ENCODE measurements around the gene ZSCAN1.

The ZSCAN1 gene

DNA sequence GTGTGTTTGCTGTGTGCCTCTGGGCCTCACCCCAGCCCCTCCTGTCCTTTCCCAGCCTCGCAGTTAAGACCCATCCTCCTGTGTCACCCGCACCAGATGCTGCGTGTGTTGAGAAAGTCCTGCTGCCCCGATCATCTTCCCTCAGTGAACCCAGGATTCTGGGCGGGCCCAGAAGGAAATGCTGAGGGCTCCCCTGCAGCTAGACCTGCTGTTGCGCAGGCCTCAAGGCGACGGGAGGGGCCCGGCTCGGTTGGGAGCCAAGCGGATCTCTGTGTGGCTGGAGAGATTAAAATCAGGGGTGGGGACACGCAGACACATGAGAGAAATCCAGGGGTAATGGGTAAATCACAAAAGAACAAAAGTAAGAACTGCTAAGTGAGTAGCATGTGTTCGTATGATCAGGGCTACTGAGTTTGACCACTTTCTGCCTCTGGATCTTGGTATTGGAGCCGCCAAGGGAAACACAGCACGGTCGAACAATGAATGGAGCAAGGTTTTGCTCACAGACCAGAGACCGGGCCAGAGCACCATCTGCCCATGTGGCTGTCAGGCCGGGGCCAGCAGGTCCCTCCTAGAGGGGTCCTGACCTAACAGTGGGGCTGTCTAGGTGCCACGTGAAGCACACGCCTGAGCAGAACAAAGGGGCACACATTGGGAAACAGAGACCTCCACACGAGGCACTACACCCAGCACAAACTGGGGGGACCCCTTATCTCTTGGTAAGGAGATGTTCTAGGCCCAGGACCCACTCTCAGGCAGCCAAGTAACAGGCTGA lies 7.1 kb downstream of the ZSCAN1 start:
- no peak for DNase-seq (ENCODE audit: low read depth, low spot score)

DNA sequence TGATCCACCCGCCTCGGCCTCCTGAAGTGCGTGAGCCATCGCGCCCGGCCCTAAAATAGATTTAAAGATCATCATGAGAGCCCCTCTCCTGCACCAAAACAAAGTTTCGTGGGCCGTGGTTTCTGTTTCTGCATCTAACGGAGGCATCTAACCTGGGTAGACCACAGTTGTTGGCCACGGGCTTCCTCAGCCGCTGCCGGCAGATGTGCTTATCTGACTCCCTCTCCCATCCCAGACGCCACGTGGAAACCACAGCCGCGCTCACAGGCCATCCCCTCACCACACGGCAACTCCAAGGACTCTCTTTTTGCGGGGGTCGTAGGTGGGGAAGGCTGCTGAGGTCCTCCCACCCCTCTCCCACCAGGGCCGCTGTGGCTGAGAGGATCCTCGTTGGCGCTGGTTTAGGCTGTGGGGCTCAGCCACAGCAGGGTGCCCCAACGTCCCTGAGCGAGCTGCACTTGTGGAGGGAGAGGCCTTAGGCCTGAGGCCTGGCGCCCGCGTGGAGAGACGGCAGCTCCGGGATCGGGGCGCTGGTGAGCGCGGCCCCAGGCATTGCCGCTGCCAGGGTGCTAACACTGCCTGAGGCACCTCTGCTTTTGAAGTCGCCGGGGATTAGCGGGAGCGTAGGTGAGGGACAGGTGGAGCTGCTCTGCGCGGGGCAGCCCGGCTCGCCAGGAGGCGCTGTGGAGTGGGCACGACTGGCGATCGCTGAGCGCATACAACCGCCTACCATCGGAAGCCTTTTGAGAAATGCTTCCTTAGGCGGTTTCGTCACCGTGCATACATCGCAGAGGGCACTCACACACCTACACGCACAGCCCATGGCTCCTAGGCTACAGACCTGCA lies 8.9 kb downstream of the ZSCAN1 start:
- DNase-seq (ENCODE audit: low read depth, low spot score): no peak

DNA sequence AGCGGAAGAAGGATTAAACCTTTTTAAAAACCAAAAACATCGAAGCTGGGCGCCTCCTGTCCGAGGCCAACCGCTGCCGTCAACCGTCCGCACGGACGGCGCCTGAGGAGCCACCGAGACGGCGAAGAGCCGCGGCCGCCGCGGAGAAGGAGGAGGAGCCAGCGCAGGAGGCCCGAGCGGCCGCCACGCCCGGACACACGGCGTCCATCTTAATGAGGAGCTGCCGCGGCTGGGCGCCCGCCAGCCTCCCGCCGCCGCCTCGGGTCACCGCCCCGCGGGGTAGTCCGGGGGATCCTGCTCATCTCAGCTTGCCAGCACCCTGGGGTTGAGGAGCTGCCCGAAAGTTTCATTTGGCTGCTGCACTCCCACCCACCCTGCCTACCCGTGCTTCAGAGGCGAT lies 10.6 kb downstream of the ZSCAN1 start:
- DNase-seq (ENCODE audit: low read depth, low spot score): no peak

DNA sequence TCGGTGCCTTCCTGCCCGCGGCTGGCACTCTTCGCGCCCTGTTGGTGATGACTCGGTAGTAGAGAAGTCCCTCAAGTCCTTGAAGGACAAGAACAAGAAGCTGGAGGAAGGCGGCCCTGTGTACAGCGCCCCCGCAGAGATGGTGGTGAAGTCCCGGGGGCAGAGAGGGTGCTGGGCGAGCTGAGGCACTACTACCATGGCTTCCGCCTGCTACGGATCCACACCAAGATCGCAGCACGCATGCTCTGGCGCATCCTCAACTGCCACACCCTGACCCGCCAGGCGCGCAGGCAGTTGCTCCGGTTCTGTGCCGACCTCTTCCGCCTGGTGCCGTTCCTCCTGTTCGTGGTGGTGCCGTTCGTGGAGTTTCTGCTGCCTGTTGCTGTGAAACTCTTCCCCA lies 11.1 kb downstream of the ZSCAN1 start:
- no peak for DNase-seq (ENCODE audit: low read depth, low spot score)

DNA sequence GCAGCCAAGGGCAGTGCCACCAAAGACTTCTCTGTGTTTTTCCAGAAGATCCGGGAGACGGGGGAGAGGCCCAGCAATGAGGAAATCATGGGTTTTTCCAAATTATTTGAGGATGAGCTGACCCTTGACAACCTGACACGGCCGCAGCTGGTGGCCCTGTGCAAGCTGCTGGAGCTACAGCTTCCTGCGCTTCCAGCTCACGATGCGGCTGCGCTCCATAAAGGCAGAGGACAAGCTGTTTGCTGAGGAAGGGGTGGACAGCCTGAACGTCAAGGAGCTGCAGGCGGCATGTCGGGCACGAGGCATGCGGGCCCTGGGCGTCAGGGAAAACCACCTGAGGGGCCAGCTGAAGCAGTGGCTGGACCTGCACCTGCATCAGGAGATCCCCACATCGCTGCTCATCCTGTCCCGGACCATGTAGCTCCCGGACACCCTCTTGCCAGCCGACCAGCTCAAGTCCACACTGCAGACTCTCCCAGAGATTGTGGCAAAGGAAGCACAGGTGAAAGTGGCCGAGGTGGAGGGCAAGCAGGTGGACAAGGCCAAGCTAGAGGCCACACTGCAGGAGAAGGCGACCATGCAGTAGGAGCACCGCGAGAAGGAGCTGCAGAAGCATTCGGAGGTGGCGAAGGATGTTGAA lies 11.7 kb downstream of the ZSCAN1 start:
- no peak for DNase-seq (ENCODE audit: low read depth, low spot score)

DNA sequence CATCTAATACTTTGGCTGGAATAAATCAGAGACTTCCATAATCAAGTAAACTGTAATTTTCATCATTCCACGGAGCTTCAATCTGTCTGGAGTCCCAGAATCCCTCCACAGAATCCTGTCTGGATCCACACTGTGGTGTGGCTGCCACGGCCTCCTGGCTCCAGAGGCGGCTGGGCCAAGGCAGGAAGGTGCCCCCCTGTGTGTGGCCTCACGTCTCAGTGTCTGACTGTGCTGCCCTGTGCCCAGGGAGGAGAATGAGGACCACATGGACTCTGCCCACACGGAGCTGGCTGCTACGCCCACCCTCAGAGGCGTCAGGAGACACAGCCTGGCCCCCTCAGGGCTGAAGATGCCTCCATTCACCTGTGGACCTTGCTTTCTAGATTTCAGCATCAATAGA lies 13.0 kb downstream of the ZSCAN1 start:
- DNase-seq (ENCODE audit: low read depth, low spot score): no peak

DNA sequence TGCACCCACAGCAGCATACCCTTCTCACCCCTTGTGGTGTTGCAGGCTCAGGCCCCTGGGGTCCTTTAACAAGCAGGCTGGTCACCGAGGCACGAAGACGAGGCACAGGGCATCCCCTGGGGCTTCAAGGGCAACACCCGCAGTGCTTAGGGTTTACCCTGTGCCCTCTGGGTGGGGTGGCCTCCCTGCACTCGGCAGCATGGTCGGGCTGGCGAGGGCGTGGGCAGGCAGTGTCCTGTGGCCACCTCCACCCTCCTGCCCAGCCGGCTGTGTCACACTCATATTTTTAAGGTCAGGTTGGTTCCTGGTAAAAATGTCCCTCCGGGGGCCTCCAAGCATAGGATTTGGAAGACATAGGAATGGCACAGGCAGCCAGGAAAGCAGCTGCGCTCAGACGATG lies 13.8 kb downstream of the ZSCAN1 start:
- no peak for DNase-seq (ENCODE audit: low read depth, low spot score)

DNA sequence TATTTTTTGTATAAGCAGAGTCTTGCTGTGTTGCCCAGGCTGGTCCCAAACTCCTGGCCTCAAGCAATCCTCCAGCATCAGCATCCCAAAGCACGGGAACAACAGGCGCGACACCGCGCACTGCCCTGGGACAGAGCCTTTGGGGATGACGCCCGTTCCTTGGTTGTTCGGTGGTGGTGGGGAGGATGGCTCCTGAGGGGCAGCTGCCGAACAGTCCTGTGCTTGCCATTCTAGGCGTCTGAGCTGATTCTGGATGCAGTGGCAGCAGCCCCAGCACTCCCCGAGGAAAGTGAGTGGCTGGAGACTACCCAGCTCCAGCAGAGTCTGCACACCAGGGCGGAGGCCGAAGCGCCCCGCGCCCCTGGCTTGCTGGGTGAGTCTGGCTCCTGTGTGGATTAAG lies 18.4 kb downstream of the ZSCAN1 start:
- no peak for DNase-seq (ENCODE audit: low read depth, low spot score)

DNA sequence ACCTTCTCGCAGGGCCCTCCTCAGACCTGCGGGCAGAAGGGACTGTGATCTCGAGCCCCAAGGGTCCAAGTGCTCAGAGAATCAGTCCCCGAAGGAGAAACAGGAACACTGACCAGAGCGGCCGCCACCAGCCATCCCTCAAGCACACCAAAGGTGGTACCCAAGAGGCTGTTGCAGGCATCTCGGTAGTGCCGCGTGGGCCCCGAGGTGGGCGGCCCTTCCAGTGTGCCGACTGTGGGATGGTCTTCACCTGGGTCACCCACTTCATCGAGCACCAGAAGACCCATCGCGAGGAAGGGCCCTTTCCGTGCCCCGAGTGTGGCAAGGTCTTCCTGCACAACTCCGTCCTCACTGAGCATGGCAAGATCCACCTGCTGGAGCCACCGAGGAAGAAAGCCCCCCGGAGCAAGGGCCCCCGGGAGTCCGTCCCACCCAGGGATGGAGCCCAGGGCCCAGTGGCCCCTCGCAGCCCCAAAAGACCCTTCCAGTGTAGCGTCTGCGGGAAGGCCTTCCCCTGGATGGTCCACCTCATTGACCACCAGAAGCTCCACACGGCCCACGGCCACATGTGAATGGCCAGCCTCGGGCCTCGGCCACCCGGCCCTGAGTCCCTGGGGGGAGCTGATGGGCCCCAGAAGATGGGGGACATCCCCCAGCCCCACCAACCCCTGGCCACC lies 19.8 kb downstream of the ZSCAN1 start:
- no peak for DNase-seq (ENCODE audit: low read depth, low spot score)

DNA sequence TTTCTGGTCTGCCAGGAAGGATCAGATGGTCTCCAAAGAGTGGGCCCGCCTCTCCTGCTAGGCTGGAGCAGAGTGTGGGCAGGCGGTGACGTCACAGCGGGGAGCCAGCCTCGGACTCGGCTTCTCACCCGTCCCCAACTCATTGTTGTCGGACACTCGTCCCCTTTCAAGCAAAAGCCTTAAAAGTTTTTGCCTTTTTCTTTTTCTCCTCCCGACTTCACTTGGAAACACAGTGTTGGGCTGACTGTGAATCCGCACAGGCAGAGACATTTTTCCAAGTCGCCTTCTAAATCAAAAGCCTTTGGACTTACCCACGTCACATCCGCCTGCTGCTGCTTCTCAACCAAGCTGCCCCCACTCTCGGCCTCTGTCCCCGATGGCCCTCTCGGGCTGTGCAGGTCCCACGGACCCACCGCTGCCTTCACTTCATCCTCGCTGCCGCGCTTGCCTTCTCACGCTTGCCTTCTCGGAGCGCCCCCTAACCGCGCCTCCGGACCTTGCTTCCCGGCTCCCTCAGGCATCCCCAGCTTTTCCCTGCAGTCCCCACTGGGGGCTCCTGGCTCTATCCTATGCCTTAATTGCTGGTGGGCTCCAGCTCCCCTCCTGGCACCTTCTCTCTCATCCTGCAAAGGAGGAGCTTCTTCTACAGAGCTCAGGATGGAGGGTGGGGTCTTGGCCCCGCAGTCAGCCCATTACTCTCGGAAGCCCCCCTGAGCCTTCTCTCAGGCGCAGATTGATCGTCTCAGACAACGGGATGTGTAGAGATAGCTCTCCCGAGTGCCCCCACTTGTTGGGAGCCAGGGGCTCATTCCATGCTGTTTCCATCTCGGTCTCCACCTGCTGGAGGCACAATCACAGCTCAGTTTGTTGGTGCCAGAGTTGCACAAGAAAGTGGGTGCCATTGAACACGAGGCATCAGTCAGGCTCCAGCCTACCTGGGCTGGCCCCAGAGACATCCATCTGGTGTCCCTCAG lies 21.4 kb downstream of the ZSCAN1 start:
- peak; percentile 40 for DNase-seq (ENCODE audit: low read depth, low spot score)

DNA sequence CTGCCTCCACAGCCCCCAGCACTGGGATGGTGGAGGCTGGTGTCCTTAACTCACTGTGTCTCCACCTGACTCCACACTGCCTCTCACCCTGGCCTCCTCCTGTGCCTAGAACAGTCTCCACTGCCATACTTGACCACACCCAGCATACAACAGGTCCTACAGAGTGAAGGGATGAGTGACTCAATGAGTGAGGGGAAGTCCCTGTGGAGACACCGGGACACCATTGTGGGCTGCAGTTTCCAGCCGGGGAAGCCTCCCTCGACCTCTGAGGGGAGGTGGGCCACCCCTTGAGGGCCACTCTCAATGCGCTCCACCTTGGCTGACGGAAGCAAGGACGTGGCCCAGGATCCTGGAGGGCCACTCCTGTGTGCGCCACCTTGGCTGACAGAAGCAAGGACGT lies 22.4 kb downstream of the ZSCAN1 start:
- DNase-seq (ENCODE audit: low read depth, low spot score): no peak

DNA sequence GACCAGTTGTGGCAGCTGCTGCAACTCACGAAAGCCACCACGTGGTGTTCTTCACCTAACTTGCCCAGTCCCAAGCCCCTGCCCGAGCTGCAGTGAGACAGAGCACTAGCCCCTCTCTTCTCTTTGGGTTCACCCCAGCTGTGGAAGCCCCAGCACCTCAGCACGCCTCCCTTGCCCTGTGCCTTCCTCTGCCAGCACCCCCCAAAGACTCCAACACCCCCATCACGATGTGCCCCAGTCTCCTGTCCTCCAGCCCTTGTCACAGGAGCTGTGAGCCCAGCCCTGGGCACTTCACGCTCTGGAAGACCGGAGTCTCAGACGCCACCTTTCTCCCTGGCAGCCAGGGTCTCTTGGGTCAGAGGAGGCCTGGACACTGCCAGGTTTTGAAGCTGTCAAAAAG lies 23.0 kb downstream of the ZSCAN1 start:
- no peak for DNase-seq (ENCODE audit: low read depth, low spot score)

DNA sequence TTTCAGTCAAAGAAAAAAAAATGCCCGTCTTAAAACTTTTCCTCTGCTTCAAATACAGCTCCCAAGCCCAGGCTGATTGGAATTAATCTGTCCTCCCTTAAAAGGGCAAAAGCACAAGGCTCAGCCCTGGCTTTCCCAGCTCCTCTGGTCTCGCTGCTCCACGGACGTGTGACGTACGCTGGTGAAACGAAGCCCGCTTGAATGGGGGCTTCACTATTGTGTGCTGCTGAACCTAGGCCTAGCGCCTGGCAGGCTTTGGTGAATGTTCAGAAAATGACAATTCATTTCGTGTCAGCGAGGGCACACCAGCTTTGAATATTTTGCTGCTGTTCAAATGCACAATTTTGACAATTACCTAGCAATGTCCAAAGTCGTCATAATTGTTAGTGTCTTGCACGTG lies 24.6 kb downstream of the ZSCAN1 start:
- DNase-seq (ENCODE audit: low read depth, low spot score): no peak

DNA sequence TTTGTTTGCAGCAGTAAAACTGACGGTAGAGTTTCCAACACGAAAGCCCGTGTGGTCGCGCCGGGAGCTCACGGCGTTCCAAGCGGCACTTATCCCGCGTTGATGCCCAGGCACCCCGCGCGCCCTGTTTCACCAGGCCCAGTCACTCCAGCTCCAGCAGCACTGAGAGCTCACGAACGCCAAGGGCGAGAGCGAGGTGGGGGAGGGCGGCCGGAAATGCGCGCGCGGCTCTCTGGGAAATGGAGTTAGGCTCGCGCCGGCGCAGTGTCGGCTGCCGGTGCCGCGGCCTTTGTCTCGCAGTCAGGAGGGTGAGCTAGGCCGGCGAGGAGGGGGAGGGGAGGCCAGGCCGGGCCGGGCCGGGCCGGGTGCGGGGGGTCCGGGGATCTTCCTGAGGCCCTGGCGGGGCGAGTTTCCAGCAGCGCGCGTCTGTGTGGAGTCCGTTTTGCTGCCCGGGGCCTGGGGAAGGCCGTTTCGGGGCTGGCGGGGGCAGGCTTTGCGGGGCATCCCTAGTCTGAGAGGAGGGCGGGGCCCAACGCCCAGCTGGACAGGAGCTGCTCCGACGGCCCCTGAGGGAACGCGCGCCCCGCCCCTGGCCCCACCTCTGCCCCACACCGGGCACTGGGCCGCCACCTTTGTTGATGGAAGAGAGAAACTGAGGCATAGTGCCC lies 25.3 kb downstream of the ZSCAN1 start, which contains the start of gene ZNF135:
TSS of gene ZNF135 (plus strand) at position 280 of the 668 bp plus-strand sequence. CDS start 721 bp downstream, outside the sequence.
- DNase-seq (ENCODE audit: low read depth, low spot score): peak; percentile 95

DNA sequence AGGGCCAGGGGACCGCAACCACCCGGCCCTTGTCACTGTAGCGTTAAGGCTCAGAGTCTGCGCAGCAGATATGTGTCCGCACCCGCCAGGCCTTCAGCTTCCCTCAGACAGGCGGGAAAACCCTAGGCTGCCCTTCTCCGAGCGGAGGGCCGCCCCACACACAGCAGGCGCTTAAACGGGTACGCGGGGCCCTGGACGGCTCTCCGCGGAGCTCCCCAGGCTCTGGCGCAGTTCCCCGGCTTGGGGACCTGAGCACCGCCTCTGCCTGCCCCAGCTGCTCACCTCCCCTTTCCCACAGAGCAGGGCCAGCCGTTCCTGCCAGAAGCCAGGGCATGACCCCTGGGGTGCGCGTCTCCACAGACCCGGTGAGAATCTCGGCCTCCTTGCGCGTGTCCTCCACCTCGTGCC lies 25.9 kb downstream of the ZSCAN1 start:
- DNase-seq (ENCODE audit: low read depth, low spot score): no peak

DNA sequence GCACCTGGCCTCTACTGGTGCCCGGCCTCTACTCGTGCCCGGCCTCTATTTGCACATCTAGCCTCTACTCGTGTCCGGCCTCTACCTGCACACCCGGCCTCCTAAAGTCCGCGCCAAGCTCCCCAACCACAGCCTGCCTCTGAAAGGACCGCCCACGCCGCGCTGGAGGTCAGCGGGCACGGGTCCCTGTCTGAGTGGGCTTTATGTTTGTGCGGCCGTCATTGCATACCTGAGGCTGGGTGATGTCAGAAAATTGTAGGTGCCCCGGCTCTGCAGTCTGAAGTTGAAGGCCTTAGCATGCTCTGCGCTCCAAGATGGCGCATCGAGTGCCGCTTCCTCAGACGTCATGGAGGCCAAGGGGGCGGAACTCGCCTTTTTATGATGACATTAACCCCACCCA lies 26.4 kb downstream of the ZSCAN1 start:
- no peak for DNase-seq (ENCODE audit: low read depth, low spot score)

DNA sequence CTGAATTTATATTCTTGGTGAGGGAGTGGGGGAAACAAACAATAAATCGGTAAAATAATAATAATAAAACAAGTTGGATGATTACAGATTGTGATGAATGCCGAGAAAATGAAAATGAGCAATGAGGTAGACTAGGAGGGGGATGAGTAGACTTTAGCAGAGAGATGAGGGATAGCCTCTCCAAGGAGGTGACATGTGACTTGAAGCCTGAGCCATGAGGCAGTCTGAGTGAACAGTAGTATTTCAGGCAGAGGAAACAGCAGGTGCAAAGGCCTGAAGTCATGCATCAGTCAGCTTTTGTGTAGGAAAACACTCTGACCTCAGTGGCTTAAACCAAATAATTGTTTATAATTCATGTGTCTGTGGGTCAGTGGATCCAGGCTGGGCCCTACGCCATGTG lies 29.9 kb downstream of the ZSCAN1 start:
- DNase-seq (ENCODE audit: low read depth, low spot score): no peak

DNA sequence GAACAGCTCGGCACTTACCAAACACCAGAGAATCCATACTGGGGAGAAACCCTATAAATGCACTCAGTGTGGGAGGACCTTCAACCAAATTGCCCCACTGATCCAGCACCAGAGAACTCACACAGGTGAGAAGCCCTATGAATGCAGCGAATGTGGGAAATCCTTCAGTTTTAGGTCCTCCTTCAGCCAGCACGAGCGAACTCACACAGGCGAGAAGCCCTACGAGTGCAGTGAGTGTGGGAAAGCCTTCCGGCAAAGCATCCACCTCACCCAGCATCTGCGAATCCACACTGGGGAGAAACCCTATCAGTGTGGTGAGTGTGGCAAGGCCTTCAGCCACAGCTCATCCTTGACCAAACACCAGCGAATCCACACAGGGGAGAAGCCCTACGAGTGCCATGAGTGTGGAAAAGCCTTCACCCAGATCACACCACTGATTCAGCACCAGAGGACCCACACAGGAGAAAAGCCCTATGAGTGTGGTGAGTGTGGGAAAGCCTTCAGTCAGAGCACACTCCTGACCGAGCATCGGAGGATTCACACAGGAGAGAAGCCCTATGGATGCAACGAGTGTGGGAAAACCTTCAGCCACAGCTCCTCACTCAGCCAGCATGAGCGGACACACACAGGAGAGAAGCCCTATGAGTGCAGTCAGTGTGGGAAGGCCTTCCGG lies 33.6 kb downstream of the ZSCAN1 start:
- no peak for DNase-seq (ENCODE audit: low read depth, low spot score)

DNA sequence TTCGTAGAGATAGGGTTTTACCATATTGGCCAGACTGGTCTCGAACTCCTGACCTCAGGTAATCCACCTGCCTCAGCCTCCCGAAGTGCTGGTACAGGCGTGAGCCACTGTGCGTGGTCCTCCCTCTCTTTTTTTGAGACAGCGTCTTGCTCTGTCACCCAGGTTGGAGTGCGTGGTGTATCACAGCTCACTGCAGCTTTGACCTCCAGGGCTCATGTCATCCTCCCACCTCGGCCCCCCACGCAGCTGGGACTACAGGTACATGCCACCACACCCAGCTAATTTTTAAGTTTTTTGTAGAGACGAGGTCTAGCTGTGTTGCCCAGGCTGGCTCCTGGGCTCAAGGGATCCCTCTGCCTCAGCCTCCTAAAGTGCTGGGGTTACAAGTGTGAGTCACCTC lies 46.0 kb downstream of the ZSCAN1 start:
- DNase-seq (ENCODE audit: low read depth, low spot score): no peak

DNA sequence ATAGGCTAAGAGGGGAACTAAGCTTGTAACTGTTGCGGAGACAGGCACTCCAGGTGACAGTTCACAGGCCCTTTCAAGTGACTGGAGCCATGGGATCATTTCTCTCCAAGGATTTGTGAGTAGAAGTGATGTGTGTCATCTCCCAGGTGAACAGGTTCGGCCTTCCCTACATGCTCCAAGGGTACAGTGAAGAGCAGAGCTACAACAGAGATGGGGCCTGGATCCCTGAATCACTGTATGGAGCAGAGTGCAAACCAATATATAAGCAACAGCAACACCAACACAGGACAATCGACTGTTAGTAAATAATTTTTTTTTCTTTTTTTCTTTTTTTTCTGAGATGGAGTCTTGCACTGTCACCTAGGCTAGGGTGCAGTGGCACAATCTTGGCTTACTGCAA lies 49.2 kb downstream of the ZSCAN1 start:
- DNase-seq (ENCODE audit: low read depth, low spot score): no peak

Measured in astrocyte of the hippocampus (primary cell).